Peyer's patch (tissue), 4 donors: Measurements from ENCODE around the gene EPS8. TPM values are rescaled to one million over a fixed set of nuclear protein-coding genes. Genes with fewer than 3 reads are reported as not detected.

ENCODE experiments used
- DNase-seq, 3 donors: peaks; one replicate each; pipeline ENCODE4 v3.0.0-alpha.2; 2017 to 2019
- H3K27ac ChIP-seq, 4 donors: fragments of 200-600 bp; sonication (generic); one replicate each; pipeline ENCODE4 v1.5.1; 2016 to 2019
- H3K27me3 ChIP-seq, 2 donors: fragments of 200-600 bp; sonication (generic); one replicate each; pipeline ENCODE4 v1.5.1; 2019
- H3K36me3 ChIP-seq, 3 donors: fragments of 200-600 bp; sonication (generic); one replicate each; pipeline ENCODE4 v1.5.1; 2016 to 2019
- H3K4me1 ChIP-seq, 4 donors: fragments of 200-600 bp; sonication (generic); one replicate each; pipeline ENCODE4 v1.5.1; 2016 to 2019
- H3K4me3 ChIP-seq, 4 donors: fragments of 200-600 bp; sonication (generic); 1 replicate in 3 of 4; 2 replicates in 1 of 4; pipeline ENCODE4 v1.5.1; 2016 to 2019; ENCODE audit warnings: mild to moderate bottlenecking in 1 of 4
- H3K9me3 ChIP-seq, 4 donors: fragments of 200-600 bp; sonication (generic); one replicate each; pipeline ENCODE4 v1.5.1; 2016 to 2019; ENCODE audit warnings: mild to moderate bottlenecking in 1 of 4
- POLR2A ChIP-seq, 2 donors: fragments of 450-650 bp; IDR thresholded peaks; one replicate each; pipeline ENCODE4 v1.5.1; 2017; ENCODE audit warnings: antibody characterized with exemption in 2 of 2, mild to moderate bottlenecking in 2 of 2, moderate library complexity in 2 of 2
- total RNA-seq, 4 donors: library from RNA; depleted of rRNA; stranded (reverse); fragments of >200 nt; gene quantifications; one replicate each; pipeline ENCODE4 v1.1.0, GENCODE V29; 2016
- TF ChIP-seq, protein P1 (sequence below), 6 experiments: fragments of 450-650 bp in 4 of 6; fragments of 200-600 bp in 2 of 6; sonication (generic) in 1 of 6; IDR thresholded peaks; one replicate each; pipeline ENCODE4 v1.5.1; 2017 to 2019; ENCODE audit warnings: antibody characterized with exemption in 6 of 6, mild to moderate bottlenecking in 3 of 6, moderate library complexity in 1 of 6

EPS8 gene
- total RNA-seq, 4 donors from 2014 or later, result 57.8 to 168 (median 129) TPM

GRCh38 chr12:15829949-15830348 is 40.8 kb upstream of the EPS8 start:
- Histone ChIP-seq H3K36me3 (no peaks in the 10 kb centered on the region), H3K9me3 (no peaks in the 10 kb centered on the region), H3K27me3 (no peaks in the 10 kb centered on the region), H3K27ac (no peak overlapping the region), H3K4me1 (no peaks in the 10 kb centered on the region), H3K4me3 (no peak overlapping the region)
- no peak for DNase-seq
- TF ChIP-seq POLR2A (IDR thresholded peaks at IDR 0.05), result no peak
- TF ChIP-seq, protein P1, sequence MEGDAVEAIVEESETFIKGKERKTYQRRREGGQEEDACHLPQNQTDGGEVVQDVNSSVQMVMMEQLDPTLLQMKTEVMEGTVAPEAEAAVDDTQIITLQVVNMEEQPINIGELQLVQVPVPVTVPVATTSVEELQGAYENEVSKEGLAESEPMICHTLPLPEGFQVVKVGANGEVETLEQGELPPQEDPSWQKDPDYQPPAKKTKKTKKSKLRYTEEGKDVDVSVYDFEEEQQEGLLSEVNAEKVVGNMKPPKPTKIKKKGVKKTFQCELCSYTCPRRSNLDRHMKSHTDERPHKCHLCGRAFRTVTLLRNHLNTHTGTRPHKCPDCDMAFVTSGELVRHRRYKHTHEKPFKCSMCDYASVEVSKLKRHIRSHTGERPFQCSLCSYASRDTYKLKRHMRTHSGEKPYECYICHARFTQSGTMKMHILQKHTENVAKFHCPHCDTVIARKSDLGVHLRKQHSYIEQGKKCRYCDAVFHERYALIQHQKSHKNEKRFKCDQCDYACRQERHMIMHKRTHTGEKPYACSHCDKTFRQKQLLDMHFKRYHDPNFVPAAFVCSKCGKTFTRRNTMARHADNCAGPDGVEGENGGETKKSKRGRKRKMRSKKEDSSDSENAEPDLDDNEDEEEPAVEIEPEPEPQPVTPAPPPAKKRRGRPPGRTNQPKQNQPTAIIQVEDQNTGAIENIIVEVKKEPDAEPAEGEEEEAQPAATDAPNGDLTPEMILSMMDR (IDR thresholded peaks at IDR 0.05), result no peak

GRCh38 chr12:15829255-15829654 is 40.1 kb upstream of the EPS8 start:
- no peaks in the 10 kb centered on the region for H3K27me3 ChIP-seq

DNA sequence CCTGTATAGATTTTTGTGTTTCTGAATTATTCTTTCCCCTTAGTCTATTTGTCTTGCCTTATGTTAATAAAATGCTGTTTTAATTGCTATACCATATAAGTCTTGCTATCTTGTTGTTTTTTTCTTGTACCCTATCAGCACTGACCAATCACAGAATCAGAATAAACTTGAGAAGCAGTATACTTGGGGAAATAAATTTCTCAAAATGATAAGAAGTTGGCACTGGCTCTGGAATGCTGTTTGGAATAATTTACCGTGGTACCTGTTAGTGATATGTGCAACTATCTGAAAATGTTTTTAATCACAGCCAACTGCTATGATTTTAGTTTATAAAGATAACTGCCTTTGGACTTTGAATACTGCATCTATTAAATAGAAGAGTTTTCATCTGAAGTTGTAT is 37.9 kb upstream of the EPS8 start:
- TF ChIP-seq, protein P1 (IDR thresholded peaks at IDR 0.05), result no peak
- TF ChIP-seq POLR2A (IDR thresholded peaks at IDR 0.05), result no peak
- Histone ChIP-seq H3K27me3 (no peaks in the 10 kb centered on the region), H3K36me3 (no peaks in the 10 kb centered on the region), H3K9me3 (no peaks in the 10 kb centered on the region), H3K4me1 (no peaks in the 10 kb centered on the region), H3K27ac (no peak overlapping the region), H3K4me3 (no peak overlapping the region)
- DNase-seq, result no peak

More at GRCh38 chr12:15829255-15829654, 40.1 kb upstream of the EPS8 start:
- Histone ChIP-seq H3K4me3 (no peak overlapping the region), H3K36me3 (no peaks in the 10 kb centered on the region), H3K9me3 (no peaks in the 10 kb centered on the region), H3K4me1 (no peaks in the 10 kb centered on the region), H3K27ac (no peak overlapping the region)
- TF ChIP-seq POLR2A (IDR thresholded peaks at IDR 0.05), result no peak
- TF ChIP-seq, protein P1 (IDR thresholded peaks at IDR 0.05), result no peak
- DNase-seq, result no peak

GRCh38 chr12:15824516-15824915 is 35.3 kb upstream of the EPS8 start:
- Histone ChIP-seq H3K4me1 (peaks cover 0 to 3% (median 0%) of the 10 kb centered on the region in 4 donors), H3K27ac (no peak overlapping the region), H3K36me3 (no peaks in the 10 kb centered on the region), H3K27me3 (no peaks in the 10 kb centered on the region), H3K9me3 (no peaks in the 10 kb centered on the region), H3K4me3 (no peak overlapping the region)
- TF ChIP-seq, protein P1 (IDR thresholded peaks at IDR 0.05), result no peak
- TF ChIP-seq POLR2A (IDR thresholded peaks at IDR 0.05), result no peak
- DNase-seq, result no peak

DNA sequence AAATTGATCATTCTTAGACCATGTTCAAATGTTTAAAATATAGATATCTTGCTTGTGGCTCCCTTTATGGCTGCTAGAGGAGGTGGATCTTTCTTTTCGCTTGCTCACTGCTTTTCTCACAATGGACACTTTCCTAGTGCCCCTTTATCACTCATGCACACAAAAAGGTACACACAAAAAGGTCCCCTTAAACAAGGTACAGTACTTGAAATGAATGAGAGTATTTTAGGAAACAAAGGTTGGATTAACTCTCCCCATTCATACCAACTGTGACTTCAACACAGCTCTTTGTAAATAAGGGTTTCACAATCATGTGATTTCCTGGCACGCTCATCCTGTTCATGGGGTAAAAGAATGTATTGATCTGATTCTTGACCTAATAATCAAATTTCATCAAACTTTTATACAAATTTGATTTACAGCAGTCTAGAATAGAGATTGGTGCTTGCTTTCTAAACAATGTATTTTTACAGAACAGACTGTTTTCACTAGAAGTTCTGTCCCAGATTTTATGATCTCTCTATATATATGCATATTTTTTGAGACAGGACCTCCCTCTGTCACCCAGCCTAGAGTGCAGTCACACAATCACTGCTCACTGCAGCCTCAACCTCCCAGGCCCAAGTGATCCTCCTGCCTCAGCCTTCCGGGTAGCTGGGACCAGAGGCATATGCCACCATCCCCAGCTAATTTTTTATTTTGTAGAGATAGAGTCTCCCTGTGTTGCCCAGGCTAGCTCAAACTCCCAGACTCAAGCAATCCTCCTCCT is 34.4 kb upstream of the EPS8 start:
- H3K27me3 ChIP-seq, result no peaks in the 10 kb centered on the region
- H3K27ac ChIP-seq, result no peak overlapping the region
- H3K4me3 ChIP-seq, result no peak overlapping the region
- H3K9me3 ChIP-seq, result no peaks in the 10 kb centered on the region
- DNase-seq, result no peak
- peaks cover 0 to 3% (median 0%) of the 10 kb centered on the region in 4 donors for H3K4me1 ChIP-seq
- TF ChIP-seq, protein P1 (IDR thresholded peaks at IDR 0.05), result no peak
- no peak for TF ChIP-seq POLR2A (IDR thresholded peaks at IDR 0.05)
- no peaks in the 10 kb centered on the region for H3K36me3 ChIP-seq
